PFSK-1 (cell line): Measurements from ENCODE around the gene ADCY1.

Source experiments
- FOXP2 ChIP-seq: optimal IDR thresholded peaks from 2 replicates; pipeline ENCODE3; 2011; ENCODE audit warnings: borderline replicate concordance, control low read depth, inconsistent platforms; ENCODE audit not compliant: insufficient read depth; ENCODE audit errors: extremely low read length, extremely low read depth
- POLR2AphosphoS5 ChIP-seq: IDR thresholded peaks from 2 replicates; pipeline ENCODE4 v1.6.1; 2012; ENCODE audit warnings: low read depth, mild to moderate bottlenecking, control low read depth, low read length, moderate library complexity
- SIN3A ChIP-seq: IDR thresholded peaks from 2 replicates; pipeline ENCODE4 v1.6.1; 2012; ENCODE audit warnings: mild to moderate bottlenecking, low read length, moderate library complexity, borderline replicate concordance; ENCODE audit not compliant: insufficient read depth
- TAF1 ChIP-seq: IDR thresholded peaks from 2 replicates; pipeline ENCODE4 v1.6.1; 2012; ENCODE audit warnings: low read length, control low read depth, borderline replicate concordance; ENCODE audit not compliant: insufficient read depth
- TF ChIP-seq, protein P1 (sequence below), 2 experiments: IDR thresholded peaks; 2 replicates each; pipeline versions ENCODE4 v1.6.1 to v1.8.0; 2011 to 2012; ENCODE audit warnings: low read depth in 2 of 2, low read length in 2 of 2, control low read depth in 1 of 2, inconsistent platforms in 1 of 2, mild to moderate bottlenecking in 1 of 2, moderate library complexity in 1 of 2; ENCODE audit not compliant: insufficient read depth in 1 of 2

The ADCY1 gene

DNA sequence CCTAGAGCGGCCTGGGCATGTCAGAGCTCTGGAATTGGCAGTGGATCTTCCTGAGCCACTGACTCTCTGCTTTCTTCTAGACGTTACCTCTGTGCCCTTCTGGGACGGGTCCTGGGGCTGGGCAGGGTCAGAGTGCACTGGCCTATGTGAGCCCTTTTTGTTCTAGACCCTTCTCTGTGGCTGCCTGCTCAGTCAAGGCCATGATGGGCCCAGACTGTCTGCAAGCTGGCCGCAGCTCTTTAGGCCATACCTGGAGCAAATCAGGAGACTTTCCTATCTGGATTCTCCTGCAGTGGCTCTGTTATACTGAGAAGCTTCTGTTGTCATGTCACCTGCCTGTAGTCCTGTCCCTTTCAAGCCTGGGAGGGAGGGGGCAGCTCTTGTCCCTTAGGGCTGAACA, 70.1 kb downstream of the ADCY1 start:
- no peak for TF ChIP-seq POLR2AphosphoS5
- TF ChIP-seq, protein P1, sequence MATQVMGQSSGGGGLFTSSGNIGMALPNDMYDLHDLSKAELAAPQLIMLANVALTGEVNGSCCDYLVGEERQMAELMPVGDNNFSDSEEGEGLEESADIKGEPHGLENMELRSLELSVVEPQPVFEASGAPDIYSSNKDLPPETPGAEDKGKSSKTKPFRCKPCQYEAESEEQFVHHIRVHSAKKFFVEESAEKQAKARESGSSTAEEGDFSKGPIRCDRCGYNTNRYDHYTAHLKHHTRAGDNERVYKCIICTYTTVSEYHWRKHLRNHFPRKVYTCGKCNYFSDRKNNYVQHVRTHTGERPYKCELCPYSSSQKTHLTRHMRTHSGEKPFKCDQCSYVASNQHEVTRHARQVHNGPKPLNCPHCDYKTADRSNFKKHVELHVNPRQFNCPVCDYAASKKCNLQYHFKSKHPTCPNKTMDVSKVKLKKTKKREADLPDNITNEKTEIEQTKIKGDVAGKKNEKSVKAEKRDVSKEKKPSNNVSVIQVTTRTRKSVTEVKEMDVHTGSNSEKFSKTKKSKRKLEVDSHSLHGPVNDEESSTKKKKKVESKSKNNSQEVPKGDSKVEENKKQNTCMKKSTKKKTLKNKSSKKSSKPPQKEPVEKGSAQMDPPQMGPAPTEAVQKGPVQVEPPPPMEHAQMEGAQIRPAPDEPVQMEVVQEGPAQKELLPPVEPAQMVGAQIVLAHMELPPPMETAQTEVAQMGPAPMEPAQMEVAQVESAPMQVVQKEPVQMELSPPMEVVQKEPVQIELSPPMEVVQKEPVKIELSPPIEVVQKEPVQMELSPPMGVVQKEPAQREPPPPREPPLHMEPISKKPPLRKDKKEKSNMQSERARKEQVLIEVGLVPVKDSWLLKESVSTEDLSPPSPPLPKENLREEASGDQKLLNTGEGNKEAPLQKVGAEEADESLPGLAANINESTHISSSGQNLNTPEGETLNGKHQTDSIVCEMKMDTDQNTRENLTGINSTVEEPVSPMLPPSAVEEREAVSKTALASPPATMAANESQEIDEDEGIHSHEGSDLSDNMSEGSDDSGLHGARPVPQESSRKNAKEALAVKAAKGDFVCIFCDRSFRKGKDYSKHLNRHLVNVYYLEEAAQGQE (IDR thresholded peaks at IDR 0.05; ENCODE audit: insufficient read depth in 1 of 2, low read depth in 2 of 2, low read length in 2 of 2) = no peak
- TF ChIP-seq FOXP2 = no peak
- TF ChIP-seq TAF1 = no peak
- TF ChIP-seq SIN3A = no peak

DNA sequence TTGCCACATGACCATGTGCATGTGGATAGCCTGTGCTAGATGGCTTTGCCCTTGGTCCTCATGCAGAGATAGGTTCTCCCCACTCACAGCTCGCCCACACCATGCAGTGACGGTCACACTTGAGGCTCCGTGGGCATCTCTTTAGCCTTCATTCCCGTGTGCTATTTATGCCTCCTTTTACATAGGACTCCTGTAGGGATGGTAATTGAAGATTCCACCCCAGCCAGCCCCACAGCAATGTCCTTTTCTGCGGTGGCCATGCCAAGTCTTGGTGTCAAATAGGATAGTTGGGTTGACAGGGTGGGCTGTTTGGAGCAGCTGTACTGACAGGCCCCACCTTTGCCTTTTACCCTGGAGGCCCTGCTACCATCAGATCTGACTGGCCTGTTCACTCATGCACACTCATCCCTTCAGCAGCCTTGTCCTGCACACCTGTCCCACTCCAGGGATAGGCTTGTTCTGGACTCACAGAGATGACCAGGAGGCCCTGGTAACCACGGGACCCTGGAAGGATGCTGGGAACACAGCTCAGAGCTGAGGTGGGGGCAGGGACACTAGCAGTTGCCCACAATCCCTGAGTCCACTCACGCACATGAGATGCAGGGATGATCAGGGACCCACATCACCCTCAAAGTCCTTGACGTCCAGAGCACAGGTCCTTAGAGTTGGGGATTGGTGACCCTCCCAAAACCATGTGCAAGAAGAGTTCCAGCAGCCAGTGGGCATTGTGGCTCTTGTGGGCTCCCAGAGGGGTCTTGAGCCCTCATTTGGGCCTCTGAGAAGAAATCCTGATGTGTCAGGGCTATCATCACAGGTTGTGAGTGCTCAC, 71.2 kb downstream of the ADCY1 start:
- no peak for TF ChIP-seq FOXP2
- no peak for TF ChIP-seq TAF1
- TF ChIP-seq SIN3A = no peak
- TF ChIP-seq POLR2AphosphoS5 = no peak
- TF ChIP-seq, protein P1 (IDR thresholded peaks at IDR 0.05; ENCODE audit: insufficient read depth in 1 of 2, low read depth in 2 of 2, low read length in 2 of 2) = no peak

DNA sequence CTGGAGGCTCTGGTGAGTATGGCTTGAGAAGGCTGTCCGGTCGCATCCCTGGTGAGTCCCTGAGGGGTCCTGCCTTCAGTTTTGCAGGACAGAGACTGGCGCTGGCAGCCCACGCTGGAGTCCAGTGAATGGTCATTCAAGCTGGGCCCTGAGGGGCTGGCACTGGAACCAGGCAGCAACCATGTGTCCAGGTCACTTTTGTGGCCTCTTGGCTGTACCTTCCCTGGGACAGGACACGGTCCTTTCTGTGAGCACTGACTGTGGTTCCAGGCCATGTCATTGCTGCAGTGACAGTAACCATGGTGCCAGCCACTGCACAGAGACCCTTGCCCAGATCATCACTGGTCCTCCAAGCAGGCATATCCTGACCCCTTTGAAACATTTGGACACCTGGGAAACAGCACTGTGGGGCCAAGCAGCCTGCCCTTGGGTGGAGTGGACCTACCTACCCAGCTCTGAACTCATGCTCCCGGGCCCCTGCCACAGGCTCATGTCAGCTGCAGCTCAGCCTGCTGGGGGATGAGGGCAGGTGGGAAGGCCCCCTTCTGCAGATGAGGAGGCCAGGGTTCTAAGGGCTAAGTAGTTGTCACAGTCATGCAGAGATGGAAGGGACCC, 72.1 kb downstream of the ADCY1 start:
- TF ChIP-seq, protein P1 (IDR thresholded peaks at IDR 0.05; ENCODE audit: insufficient read depth in 1 of 2, low read depth in 2 of 2, low read length in 2 of 2) = no peak
- TF ChIP-seq TAF1 (no peak), POLR2AphosphoS5 (no peak), SIN3A (no peak), FOXP2 (no peak)

DNA sequence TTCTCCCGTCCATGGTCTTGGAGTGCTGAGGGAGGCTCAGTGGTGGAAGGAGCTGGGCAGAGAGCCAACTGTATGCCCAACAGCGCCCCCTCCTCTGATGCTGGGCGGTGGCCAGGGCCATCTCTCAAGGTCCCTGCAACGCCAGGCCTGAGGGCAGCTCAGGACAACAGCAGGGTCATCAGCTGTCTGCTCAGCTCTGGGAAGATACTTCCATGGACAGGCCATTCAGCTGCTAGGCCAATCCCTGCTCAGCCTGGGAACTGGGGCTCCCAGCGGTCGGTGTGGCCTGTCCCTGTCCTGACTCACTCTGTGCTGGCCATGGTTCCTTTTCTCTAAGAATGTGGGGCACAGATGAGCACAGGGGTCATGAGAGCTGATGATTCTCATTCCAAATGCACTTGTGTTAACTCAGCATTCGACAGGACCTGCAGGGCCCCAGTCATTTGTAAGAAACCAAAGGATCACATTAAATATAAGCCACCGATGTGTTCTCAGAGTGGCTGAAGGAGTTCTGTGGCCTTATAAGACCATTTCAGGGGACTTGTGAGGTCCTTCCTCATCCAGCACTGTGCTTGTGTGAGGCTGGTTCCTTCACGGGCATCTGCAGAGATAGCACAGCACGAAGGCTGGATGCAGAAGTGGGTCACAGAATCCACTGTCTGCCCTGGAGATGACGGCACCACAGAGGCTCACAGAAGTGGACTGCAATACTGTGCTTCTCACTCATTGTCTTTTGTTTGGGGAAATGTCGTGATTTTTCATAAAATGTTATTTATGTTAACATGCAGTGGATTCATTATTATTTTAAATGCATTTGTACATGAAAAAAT, 73.0 kb downstream of the ADCY1 start:
- TF ChIP-seq FOXP2 (no peak), TAF1 (no peak), SIN3A (no peak), POLR2AphosphoS5 (no peak)
- TF ChIP-seq, protein P1 (IDR thresholded peaks at IDR 0.05; ENCODE audit: insufficient read depth in 1 of 2, low read depth in 2 of 2, low read length in 2 of 2) = no peak
